K562 (cell line): ENCODE measurements around the gene GGACT.

Source experiments
- CHD1 ChIP-seq: fragments of 200-600 bp; sonication (generic); IDR thresholded peaks from one replicate; pipeline ENCODE4 v1.6.1; 2012; ENCODE audit warnings: mild to moderate bottlenecking, moderate library complexity, low read length, inconsistent platforms
- CXXC5 ChIP-seq: fragments of 250-450 bp; sonication (Bioruptor Pico); IDR thresholded peaks from 2 replicates; pipeline ENCODE4 v1.8.0; 2022; ENCODE audit warnings: inconsistent platforms, mild to moderate bottlenecking, moderate library complexity
- EGR1 ChIP-seq: fragments of 450-650 bp; conservative IDR thresholded peaks from 2 replicates; pipeline ENCODE4 v1.6.1; 2017; ENCODE audit warnings: mild to moderate bottlenecking
- SRF ChIP-seq, 2 experiments: fragments of 250-450, 450-650 bp in 1 of 2; sonication (Bioruptor Pico) in 1 of 2; sonication (generic) in 1 of 2; formaldehyde crosslinking; IDR thresholded peaks; 2 replicates each; pipeline versions ENCODE4 v1.5.0 to v1.5.1; 2020 to 2022; ENCODE audit warnings: mild to moderate bottlenecking in 1 of 2, missing genetic modification reagents in 1 of 2
- TEAD4 ChIP-seq, 2 experiments: sonication (generic) in 1 of 2; formaldehyde crosslinking in 1 of 2; IDR thresholded peaks; 2 replicates each; pipeline versions ENCODE4 v1.6.1 to v1.8.0; 2012 to 2022; ENCODE audit warnings: borderline replicate concordance in 1 of 2, inconsistent platforms in 1 of 2, low read length in 1 of 2, mild to moderate bottlenecking in 1 of 2, missing genetic modification reagents in 1 of 2
- ZNF133 ChIP-seq: fragments of 250-450 bp; sonication (Bioruptor Pico); IDR thresholded peaks from 2 replicates; pipeline ENCODE4 v1.4.0; 2020; ENCODE audit warnings: mild to moderate bottlenecking
- ZNF444 ChIP-seq: fragments of 250-450 bp; sonication (Bioruptor Pico); IDR thresholded peaks from 2 replicates; pipeline ENCODE4 v1.4.0; 2020; ENCODE audit warnings: mild to moderate bottlenecking, moderate library complexity
- TF ChIP-seq, protein P1 (sequence below): conservative IDR thresholded peaks from 2 replicates; pipeline ENCODE4 v1.6.1; 2011; ENCODE audit warnings: low read depth, mild to moderate bottlenecking, low read length; ENCODE audit not compliant: control insufficient read depth
- TF ChIP-seq, protein P2 (sequence below): fragments of 200-800 bp; sonication (Bioruptor generic); IDR thresholded peaks from 2 replicates; pipeline ENCODE4 v1.6.1; 2016; ENCODE audit warnings: missing genetic modification characterization, missing compliant biosample characterization
- TF ChIP-seq, protein P3 (sequence below): fragments of 450-650 bp; IDR thresholded peaks from 2 replicates; pipeline ENCODE4 v1.6.1; 2016; ENCODE audit warnings: low read depth, mild to moderate bottlenecking, moderate library complexity

DNA sequence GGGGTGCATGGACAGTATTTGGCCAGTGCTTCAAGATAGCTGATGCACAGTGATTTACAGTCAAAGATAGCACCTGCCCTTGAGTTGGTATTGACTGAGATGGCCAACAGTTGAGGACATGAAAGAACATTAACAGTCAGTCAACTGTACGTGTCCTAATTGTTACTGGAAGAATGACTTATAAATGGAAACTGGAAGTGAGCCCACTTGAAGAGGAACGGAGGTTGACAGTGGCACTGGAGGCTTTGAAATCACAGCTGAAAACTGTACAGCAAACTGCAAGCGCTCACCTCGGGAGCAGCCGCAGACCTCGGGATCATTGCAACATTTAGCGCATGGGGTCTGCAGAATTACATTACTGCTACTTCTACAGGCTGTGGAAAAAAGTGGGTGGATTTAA, 77.1 kb downstream of the GGACT start:
- no peak for TF ChIP-seq SRF (CRISPR knock-in tag; IDR thresholded peaks at IDR 0.05)
- TF ChIP-seq, protein P1, sequence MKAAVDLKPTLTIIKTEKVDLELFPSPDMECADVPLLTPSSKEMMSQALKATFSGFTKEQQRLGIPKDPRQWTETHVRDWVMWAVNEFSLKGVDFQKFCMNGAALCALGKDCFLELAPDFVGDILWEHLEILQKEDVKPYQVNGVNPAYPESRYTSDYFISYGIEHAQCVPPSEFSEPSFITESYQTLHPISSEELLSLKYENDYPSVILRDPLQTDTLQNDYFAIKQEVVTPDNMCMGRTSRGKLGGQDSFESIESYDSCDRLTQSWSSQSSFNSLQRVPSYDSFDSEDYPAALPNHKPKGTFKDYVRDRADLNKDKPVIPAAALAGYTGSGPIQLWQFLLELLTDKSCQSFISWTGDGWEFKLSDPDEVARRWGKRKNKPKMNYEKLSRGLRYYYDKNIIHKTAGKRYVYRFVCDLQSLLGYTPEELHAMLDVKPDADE = no peak
- TF ChIP-seq ZNF133 (CRISPR knock-in tag) = no peak
- no peak for TF ChIP-seq CXXC5 (CRISPR knock-in tag)
- no peak for TF ChIP-seq TEAD4 (IDR thresholded peaks at IDR 0.05; ENCODE audit: low read length)
- TF ChIP-seq TEAD4 (CRISPR knock-in tag; IDR thresholded peaks at IDR 0.05; ENCODE audit: borderline replicate concordance) = no peak
- no peak for TF ChIP-seq EGR1
- TF ChIP-seq, protein P2, sequence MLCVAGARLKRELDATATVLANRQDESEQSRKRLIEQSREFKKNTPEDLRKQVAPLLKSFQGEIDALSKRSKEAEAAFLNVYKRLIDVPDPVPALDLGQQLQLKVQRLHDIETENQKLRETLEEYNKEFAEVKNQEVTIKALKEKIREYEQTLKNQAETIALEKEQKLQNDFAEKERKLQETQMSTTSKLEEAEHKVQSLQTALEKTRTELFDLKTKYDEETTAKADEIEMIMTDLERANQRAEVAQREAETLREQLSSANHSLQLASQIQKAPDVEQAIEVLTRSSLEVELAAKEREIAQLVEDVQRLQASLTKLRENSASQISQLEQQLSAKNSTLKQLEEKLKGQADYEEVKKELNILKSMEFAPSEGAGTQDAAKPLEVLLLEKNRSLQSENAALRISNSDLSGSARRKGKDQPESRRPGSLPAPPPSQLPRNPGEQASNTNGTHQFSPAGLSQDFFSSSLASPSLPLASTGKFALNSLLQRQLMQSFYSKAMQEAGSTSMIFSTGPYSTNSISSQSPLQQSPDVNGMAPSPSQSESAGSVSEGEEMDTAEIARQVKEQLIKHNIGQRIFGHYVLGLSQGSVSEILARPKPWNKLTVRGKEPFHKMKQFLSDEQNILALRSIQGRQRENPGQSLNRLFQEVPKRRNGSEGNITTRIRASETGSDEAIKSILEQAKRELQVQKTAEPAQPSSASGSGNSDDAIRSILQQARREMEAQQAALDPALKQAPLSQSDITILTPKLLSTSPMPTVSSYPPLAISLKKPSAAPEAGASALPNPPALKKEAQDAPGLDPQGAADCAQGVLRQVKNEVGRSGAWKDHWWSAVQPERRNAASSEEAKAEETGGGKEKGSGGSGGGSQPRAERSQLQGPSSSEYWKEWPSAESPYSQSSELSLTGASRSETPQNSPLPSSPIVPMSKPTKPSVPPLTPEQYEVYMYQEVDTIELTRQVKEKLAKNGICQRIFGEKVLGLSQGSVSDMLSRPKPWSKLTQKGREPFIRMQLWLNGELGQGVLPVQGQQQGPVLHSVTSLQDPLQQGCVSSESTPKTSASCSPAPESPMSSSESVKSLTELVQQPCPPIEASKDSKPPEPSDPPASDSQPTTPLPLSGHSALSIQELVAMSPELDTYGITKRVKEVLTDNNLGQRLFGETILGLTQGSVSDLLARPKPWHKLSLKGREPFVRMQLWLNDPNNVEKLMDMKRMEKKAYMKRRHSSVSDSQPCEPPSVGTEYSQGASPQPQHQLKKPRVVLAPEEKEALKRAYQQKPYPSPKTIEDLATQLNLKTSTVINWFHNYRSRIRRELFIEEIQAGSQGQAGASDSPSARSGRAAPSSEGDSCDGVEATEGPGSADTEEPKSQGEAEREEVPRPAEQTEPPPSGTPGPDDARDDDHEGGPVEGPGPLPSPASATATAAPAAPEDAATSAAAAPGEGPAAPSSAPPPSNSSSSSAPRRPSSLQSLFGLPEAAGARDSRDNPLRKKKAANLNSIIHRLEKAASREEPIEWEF = no peak
- TF ChIP-seq, protein P3, sequence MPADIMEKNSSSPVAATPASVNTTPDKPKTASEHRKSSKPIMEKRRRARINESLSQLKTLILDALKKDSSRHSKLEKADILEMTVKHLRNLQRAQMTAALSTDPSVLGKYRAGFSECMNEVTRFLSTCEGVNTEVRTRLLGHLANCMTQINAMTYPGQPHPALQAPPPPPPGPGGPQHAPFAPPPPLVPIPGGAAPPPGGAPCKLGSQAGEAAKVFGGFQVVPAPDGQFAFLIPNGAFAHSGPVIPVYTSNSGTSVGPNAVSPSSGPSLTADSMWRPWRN = no peak
- TF ChIP-seq ZNF444 (CRISPR knock-in tag) = no peak
- no peak for TF ChIP-seq CHD1
